ENCODE results near the gene SCMH1.

SCMH1 gene

DNA sequence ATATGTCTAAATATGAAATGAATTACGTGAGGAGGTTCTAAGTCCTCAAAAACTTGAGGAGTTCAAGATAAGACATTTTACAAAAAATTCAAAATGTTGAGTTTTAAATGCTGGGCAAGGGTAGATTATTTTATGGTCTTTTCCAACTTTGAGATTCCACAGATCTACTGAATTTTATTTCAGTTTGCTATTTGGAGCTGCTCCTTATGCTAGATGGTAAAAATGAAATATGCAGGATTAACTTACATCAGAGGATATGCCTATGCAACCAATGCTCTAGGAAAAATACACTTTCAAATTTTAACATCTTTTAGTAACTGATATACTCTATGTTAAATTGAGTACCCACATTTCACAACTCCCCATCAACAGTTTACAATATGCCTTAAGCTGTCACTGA is 83.1 kb downstream of the SCMH1 start:
- TF ChIP-seq GATA2 (IDR thresholded peaks at IDR 0.05; ENCODE audit: low read depth, low read length) (no peak), GATA3 (IDR thresholded peaks at IDR 0.05; ENCODE audit: low read depth, low read length) (no peak)

DNA sequence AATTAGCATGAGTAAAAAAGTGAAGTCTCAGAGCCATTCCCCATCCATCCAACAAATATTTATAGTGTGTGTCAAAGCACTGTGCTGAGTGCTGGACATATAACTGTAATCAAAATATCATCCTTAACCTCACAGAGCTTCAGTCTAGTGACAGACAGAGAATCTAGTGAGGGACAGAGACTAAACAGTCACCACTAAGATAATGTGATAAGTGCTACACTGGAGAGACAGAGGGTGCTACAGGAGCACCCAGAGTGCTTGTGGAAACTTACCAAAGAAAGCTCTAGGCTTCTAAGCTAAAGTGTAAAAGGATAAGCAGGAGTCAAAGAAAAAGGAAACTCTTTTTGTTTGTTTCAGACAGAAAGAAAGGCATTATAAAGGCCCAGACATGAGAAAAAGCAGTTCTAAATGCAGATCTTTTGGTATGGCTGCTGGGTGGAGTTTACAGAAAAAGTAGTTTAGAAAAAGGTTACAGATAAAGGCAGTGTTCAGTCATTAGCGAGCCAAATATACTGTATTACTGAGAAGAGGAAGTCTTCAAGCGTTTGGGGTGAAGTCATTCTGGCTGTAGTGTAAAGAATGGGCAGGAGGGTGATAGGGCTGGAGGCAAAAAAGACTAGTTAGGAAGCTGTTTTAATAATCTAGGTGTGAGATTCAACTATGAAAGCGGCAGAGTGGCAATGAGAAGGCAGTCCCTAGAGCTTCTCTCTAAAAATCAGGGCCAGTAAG is 83.8 kb downstream of the SCMH1 start:
- TF ChIP-seq GATA3 (IDR thresholded peaks at IDR 0.05; ENCODE audit: low read depth, low read length) (no peak), GATA2 (IDR thresholded peaks at IDR 0.05; ENCODE audit: low read depth, low read length) (no peak)

DNA sequence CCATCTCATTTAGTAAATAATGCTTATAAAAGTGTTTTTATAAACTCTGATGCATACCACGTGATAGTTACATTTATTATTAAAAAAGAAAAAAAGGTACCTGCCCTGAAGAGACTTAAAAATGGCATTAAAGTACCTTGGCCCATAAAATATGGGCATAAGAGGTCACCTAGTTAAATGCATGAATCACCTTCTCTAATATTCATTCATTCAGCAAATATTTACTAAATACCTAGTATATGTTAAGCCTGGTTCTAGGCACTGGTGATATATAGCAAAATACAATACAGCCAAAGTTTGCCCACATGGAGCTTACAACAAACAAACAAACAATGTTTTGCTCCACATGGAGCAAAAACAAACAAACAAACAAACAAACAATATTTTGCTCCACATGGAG is 87.0 kb downstream of the SCMH1 start:
- TF ChIP-seq GATA3 (IDR thresholded peaks at IDR 0.05; ENCODE audit: low read depth, low read length) (no peak), GATA2 (IDR thresholded peaks at IDR 0.05; ENCODE audit: low read depth, low read length) (no peak)

DNA sequence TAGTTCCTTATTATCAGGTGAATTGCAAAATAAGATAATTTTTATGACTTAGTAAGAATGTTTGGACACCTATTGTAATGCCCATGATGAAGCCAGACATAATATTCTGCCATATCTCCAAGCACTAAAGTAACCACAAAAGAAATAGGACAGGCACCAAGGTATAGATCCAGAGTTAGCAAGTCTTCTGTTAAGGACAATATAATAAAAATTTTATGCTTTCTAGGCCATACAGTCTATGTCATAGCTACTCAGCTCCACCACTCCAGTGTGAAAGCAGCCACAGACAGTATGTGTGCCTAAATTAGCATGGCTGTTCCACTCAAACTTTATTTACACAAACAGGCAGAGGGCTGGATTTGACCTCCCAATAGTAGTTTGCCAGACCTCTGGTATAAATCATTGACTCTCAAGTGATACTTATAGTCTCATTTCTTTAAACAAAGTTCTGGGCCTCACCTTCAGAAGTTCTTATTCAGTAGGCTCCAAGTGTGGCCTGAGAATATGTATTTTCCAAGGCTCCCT is 88.3 kb downstream of the SCMH1 start:
- TF ChIP-seq GATA3 (IDR thresholded peaks at IDR 0.05; ENCODE audit: low read depth, low read length): no peak
- no peak for TF ChIP-seq GATA2 (IDR thresholded peaks at IDR 0.05; ENCODE audit: low read depth, low read length)

DNA sequence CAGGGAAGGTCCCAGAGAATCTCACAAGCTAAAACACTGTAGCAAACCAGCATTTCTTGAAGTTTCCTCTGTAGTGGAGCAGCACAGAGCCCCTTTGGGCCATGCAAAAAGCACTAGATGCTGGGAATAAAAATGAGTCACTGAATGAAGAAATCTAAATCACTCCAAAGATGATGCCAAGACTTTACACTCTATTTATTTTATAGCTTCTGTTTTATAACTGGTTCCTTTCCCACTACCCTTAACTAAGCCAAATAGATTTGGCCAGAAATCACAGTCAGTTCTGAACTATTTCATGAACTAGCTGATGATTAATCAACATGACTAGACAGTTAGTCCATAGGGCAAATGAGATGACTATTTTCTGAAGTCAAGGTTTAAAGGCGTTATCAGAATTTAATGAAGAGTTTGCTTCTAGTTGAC is 89.5 kb downstream of the SCMH1 start:
- TF ChIP-seq GATA2 (IDR thresholded peaks at IDR 0.05; ENCODE audit: low read depth, low read length) (no peak), GATA3 (IDR thresholded peaks at IDR 0.05; ENCODE audit: low read depth, low read length) (no peak)

DNA sequence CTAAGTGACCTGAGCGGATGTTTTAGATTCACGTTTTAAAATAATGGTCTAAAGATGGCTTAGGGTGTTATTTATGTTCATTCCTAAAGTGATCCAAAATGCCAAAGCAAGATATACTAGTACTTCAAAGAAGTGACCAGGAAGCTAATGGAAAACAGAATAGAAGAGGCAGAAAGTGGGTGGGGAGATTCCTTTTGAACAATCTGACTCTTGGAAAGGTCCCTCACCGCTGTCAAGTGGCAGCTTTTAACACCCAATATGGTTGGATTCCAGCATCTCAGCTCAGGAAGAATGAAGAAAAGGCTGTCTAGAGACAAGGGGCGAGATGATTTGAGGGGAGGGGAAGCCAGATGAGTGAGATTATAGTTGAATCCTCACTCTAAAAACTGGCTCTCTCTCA is 90.3 kb downstream of the SCMH1 start:
- no peak for TF ChIP-seq GATA2 (IDR thresholded peaks at IDR 0.05; ENCODE audit: low read depth, low read length)
- TF ChIP-seq GATA3 (IDR thresholded peaks at IDR 0.05; ENCODE audit: low read depth, low read length): no peak

DNA sequence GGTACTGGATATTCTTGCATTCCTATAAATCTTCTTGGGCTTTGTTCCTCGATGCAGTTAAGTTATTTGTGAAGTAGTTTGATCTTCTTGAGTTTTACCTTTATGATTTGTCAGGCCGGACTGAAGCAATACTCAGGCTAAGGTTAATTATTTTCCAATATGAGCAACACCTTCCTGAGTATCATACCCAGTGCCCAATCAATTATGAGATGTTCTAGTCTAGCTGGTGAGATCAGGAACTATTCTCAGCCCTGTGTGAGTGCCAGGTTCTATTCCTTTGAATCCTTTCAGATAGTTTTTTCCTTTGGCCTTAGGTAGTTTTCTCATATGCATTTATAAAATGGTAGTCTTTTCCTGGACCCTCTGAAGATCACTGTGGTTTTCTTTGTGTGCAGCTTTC is 92.5 kb downstream of the SCMH1 start:
- TF ChIP-seq GATA3 (IDR thresholded peaks at IDR 0.05; ENCODE audit: low read depth, low read length): no peak
- no peak for TF ChIP-seq GATA2 (IDR thresholded peaks at IDR 0.05; ENCODE audit: low read depth, low read length)

DNA sequence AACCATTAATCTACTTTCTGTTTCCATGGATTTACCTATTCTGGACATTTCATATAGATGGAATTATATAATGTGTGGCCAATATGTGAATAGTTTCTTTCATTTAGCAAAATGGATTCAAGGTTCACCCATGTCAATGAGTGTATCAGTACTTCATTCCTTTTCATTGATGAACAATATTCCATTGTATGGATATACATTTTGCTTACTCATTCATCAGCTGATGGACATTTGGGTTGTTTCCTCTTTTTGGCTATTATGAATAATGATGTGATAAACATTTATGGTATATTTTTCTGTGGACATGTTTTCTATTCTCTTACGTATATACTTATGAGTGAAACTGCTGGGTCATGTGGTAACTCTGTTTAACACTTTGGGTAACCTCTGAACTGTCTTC is 97.8 kb downstream of the SCMH1 start:
- no peak for TF ChIP-seq GATA2 (IDR thresholded peaks at IDR 0.05; ENCODE audit: low read depth, low read length)
- TF ChIP-seq GATA3 (IDR thresholded peaks at IDR 0.05; ENCODE audit: low read depth, low read length): no peak

DNA sequence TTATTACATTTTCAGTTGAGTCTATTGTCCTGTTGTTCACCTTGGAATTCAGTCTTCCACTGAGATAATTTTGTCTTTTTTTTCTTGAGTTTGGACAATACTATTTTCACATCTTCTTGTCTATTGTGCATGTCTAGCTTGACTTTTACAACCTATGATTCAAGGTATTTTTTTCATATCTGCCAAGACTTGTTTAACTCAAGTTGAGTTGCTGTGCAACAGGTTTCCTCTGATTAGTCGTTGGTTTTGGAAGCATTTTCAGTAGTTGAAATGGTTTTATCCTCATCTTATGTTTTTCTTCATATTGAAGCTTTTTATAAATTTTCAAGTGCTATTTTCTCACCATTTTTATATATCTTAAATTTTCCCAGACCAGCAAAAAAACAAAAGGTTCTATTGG is 103.6 kb downstream of the SCMH1 start:
- TF ChIP-seq GATA3 (IDR thresholded peaks at IDR 0.05; ENCODE audit: low read depth, low read length): no peak
- no peak for TF ChIP-seq GATA2 (IDR thresholded peaks at IDR 0.05; ENCODE audit: low read depth, low read length)

DNA sequence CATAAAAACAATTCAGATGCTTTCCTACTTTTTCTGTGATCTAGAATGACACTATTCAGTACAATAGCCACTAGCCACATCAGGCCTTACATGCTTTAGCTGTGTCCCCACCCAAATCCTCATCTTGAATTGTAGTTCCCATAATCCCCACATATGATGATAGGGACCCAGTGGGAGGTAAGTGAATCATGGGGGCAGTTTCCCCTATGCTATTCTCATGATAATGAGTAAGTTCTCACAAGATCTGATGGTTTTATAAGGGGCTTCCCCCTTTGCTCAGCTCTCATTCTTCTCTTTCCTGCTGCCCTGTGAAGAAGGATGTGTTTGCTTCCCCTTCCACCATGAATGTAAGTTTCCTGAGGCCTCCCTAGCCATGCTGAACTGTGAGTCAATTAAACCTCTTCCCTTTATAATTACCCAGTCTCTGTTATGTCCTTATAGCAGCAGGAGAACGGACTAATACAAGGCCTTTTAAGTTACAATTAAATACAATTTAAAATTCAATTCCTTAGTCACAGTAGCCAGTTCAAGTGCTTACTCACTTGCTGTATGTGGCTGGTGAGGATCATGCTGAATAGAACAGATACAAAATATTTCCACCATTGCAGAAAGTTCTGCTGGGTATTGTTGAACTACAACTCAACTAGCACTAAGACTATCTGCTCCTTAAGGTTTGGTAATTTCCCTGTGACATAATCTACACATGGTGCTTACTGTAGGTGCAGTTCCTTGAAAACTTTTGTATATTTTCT is 106.7 kb downstream of the SCMH1 start:
- no peak for TF ChIP-seq GATA3 (IDR thresholded peaks at IDR 0.05; ENCODE audit: low read depth, low read length)
- no peak for TF ChIP-seq GATA2 (IDR thresholded peaks at IDR 0.05; ENCODE audit: low read depth, low read length)

DNA sequence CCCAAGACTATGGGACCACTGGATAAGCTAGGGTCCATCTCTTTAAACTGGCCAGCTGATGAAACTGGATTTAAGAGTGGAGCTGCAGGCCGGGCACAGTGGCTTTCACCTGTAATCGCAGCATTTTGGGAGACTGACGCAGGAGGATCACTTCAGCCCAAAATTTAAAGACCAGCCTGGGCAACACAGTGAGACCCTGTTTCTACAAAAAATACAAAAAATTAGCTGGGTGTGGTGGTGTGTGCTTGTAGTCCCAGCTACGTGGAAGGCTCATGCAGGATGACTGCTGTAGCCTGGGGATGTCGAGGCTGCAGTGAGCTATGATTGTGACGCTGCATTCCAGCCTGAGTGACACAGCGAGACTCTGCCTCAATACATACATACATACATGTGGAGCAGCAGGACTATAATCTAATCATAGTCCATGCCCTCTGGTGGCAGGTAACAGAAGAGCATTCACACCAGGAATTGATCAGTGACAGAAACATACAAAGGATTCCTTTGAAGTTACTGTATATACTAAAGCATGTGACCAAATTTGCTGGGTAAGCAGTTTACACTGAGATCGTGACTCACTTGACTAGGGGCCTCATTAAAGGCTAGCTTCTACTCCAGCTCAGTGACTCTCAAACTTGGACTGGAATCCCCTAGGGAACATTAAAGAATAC is 119.1 kb downstream of the SCMH1 start:
- TF ChIP-seq GATA2 (IDR thresholded peaks at IDR 0.05; ENCODE audit: low read depth, low read length) (no peak), GATA3 (IDR thresholded peaks at IDR 0.05; ENCODE audit: low read depth, low read length) (no peak)

DNA sequence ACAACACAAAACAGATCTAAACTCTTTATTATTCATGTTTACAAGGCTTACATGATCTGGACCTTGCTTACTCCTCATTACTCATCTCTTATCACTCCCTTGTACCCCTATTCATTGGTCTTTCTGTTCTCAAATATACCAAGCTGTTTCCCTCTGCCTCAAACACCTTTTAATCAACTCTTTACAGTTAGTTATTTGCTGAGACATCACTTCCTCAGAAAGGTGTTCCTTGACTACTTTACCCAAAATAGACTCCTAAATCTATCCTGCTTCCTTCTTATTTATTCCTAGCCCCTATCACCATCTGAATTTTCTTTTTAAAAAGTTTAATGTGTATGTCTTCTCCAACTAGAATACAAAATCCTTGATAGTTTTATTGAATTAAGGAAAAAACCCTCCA is 120.0 kb downstream of the SCMH1 start:
- no peak for TF ChIP-seq GATA3 (IDR thresholded peaks at IDR 0.05; ENCODE audit: low read depth, low read length)
- TF ChIP-seq GATA2 (IDR thresholded peaks at IDR 0.05; ENCODE audit: low read depth, low read length): no peak

DNA sequence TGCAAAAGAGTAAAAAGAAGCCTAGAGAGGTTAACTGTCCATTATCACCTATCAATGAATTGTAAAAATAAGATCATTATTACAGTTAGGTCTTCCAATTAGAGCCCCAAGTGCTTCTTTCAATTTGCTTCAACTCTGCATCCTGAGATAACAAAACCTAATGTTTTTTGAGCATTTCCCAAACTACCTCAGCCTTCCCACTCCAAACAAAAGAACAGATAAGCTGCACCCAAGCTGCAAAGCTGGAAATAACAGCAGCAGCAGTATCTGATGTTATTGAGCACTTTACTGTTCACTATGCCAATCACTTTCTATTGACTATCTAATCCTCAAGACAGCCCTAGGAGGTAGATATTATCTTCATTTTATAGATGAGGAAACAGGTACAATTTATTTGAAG is 123.5 kb downstream of the SCMH1 start:
- TF ChIP-seq GATA3 (IDR thresholded peaks at IDR 0.05; ENCODE audit: low read depth, low read length) (no peak), GATA2 (IDR thresholded peaks at IDR 0.05; ENCODE audit: low read depth, low read length) (no peak)

DNA sequence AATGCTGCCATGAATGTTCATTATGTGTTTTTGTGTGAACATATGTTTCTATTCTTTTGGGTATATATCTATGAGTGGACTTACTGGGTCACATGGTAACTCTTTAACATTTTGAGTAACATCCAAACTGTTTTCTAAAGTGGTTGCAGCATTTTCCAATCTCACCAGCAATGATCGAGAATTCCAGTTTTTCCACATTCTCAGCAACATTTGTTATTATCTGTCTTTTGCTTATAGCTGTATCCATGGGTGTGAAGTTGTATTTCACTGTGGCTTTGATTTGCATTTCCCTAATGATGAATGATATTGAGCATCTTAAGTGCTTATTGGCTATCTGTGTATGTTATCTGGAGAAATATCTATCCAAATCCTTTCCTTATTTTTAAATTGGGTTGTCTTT is 131.4 kb downstream of the SCMH1 start:
- TF ChIP-seq GATA2 (IDR thresholded peaks at IDR 0.05; ENCODE audit: low read depth, low read length) (no peak), GATA3 (IDR thresholded peaks at IDR 0.05; ENCODE audit: low read depth, low read length) (no peak)

All from SH-SY5Y (cell line).